ENCODE results near the gene ELANE. TPM values are rescaled to one million over a fixed set of nuclear protein-coding genes. Genes with fewer than 3 reads are reported as not detected.
"Not testable (repeated sequence)": the region's sequence is repeated elsewhere in the genome, so short reads cannot be mapped to it uniquely, and the experiment has no call there.

The ELANE gene
- total RNA-seq, 4 donors from 2014 or later, result 1.9 to 2.1 (median 2.1) TPM; not detected in 1

- 90 to 94% methylated on average over 40 to 46 of the region's 49 CpGs for WGBS, 2 donors
- Histone ChIP-seq H3K4me1 (no peaks in the 10 kb centered on the region), H3K4me3 (replicated peaks in 1 of 3) (no peak overlapping the region), H3K27me3 (no peaks in the 10 kb centered on the region), H3K27ac (no peak overlapping the region), H3K9me3 (no peaks in the 10 kb centered on the region), H3K36me3 (peaks cover 33 to 34% of the 10 kb centered on the region in 2 donors)
- DNase-seq, result no peak
- intact Hi-C loops (cut with DNase I), result no loop called here
- TF ChIP-seq CTCF (IDR thresholded peaks at IDR 0.05) (no peak), POLR2A (IDR thresholded peaks at IDR 0.05) (no peak)
Measured at GRCh38 chr19:814152-815078, 37.7 kb upstream of the ELANE start.

- no peaks in the 10 kb centered on the region for H3K4me1 ChIP-seq
- H3K27ac ChIP-seq, result no peak overlapping the region
- intact Hi-C loops (cut with DNase I), result no loop called here
- H3K27me3 ChIP-seq, result no peaks in the 10 kb centered on the region
- no peak for DNase-seq
- H3K4me3 ChIP-seq (replicated peaks in 1 of 3), result no peak overlapping the region
- peaks cover 25 to 26% of the 10 kb centered on the region in 2 donors for H3K36me3 ChIP-seq
- H3K9me3 ChIP-seq, result no peaks in the 10 kb centered on the region
- TF ChIP-seq CTCF (IDR thresholded peaks at IDR 0.05), result no peak
- TF ChIP-seq POLR2A (IDR thresholded peaks at IDR 0.05), result no peak
- WGBS, 2 donors, result 90 to 93% methylated on average over 10 to 11 of the region's 47 CpGs
Measured at GRCh38 chr19:815079-815774, 36.9 kb upstream of the ELANE start.

- WGBS, 2 donors, result 95 to 97% methylated on average over 12 to 13 of the region's 13 CpGs
- Histone ChIP-seq H3K4me3 (replicated peaks in 1 of 3) (no peak overlapping the region), H3K27ac (no peak overlapping the region), H3K4me1 (no peaks in the 10 kb centered on the region), H3K9me3 (no peaks in the 10 kb centered on the region), H3K27me3 (no peaks in the 10 kb centered on the region), H3K36me3 (peaks cover 18 to 19% of the 10 kb centered on the region in 2 donors)
- TF ChIP-seq CTCF (IDR thresholded peaks at IDR 0.05) (no peak), POLR2A (IDR thresholded peaks at IDR 0.05) (no peak)
- DNase-seq, result no peak
- intact Hi-C loops (cut with DNase I), result no loop called here
Measured at GRCh38 chr19:815775-816499, 36.2 kb upstream of the ELANE start.

- Histone ChIP-seq H3K4me3 (replicated peaks in 1 of 3) (no peak overlapping the region), H3K27ac (no peak overlapping the region), H3K4me1 (peaks cover 0 to 3% of the 10 kb centered on the region in 2 donors), H3K27me3 (no peaks in the 10 kb centered on the region), H3K36me3 (peaks cover 12 to 14% of the 10 kb centered on the region in 2 donors), H3K9me3 (no peaks in the 10 kb centered on the region)
- 92 to 95% methylated on average over 2 of the region's 2 CpGs for WGBS, 2 donors
- DNase-seq, result no peak
- TF ChIP-seq POLR2A (IDR thresholded peaks at IDR 0.05) (no peak), CTCF (IDR thresholded peaks at IDR 0.05) (no peak)
- intact Hi-C loops (cut with DNase I), result no loop called here
Measured at GRCh38 chr19:816500-816857, 35.6 kb upstream of the ELANE start.

GRCh38 chr19:820212-820611, 31.9 kb upstream of the ELANE start:
- 94 to 95% methylated on average over 5 of the region's 5 CpGs for WGBS, 2 donors
- intact Hi-C loops (cut with DNase I); H3K27ac ChIP-seq: not testable (repeated sequence)

More at GRCh38 chr19:820212-820611, 31.9 kb upstream of the ELANE start:
- H3K36me3 ChIP-seq; H3K27me3 ChIP-seq; H3K9me3 ChIP-seq; DNase-seq; H3K4me3 ChIP-seq (replicated peaks in 1 of 3): not testable (repeated sequence)
- peaks cover 0 to 13% of the 10 kb centered on the region in 2 donors for H3K4me1 ChIP-seq

All from thyroid gland (tissue), 4 donors.